Endometrial microvascular endothelial cells (primary cell): ENCODE results near the gene PPP4R1. TPM values are rescaled to one million over a fixed set of nuclear protein-coding genes. Genes with fewer than 3 reads are reported as not detected.

Experiments used
- in situ Hi-C: cut with HindIII; loops from 2 replicates; pipeline ENCODE4 v1.10.0; 2017; ENCODE audit warnings: low sequenced_read_pairs, low pct_unique_long_range_greater_than_20kb; ENCODE audit errors: inconsistent ontology term
- total RNA-seq: library from RNA; depleted of rRNA; stranded (reverse); fragments of >200 nt; gene quantifications from one replicate; pipeline ENCODE4 v1.2.3, GENCODE V29; 2015; ENCODE audit errors: inconsistent ontology term

Gene PPP4R1
- total RNA-seq, 1 donor from 2014 or later, result 103 TPM

DNA sequence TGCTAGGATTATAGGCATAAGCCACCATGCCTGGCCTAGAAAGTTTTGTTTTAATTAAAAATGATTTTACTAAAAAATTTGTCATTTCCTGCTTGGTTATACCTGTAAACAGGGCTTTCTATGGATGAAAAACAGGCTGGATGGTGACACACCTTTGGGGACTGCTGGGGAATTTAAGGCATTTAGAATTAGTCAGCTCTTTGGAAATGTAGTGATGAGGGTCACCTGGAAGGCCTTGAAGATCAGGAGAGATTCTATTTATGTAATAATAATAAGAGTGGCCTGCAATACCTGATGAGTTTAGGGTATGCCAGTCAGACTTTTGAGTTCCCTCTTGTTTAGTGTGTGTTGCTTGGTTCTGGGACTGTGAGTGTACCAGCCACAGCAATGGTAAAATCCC lies 87.9 kb downstream of the PPP4R1 start:
- in situ Hi-C loops, result no loop called here

DNA sequence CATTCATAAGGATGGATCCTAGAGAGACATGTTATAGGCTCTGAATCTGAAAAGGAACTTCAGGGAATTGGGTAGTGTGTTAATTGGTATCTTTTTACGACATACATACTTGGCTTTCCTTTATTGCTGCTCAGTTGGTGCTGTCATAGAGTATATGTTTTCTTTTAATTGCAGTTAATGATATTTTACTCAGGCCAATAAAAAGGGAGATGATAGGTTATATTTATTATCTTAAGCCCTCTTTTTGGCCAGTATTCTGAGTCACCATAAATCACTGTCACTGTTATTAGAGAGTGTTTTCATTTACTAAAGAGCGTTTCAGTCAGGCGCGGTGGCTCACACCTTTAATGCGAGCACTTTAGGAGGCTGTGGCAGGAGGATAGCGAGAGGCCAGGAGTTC lies 91.4 kb downstream of the PPP4R1 start:
- in situ Hi-C loops, result no loop called here

DNA sequence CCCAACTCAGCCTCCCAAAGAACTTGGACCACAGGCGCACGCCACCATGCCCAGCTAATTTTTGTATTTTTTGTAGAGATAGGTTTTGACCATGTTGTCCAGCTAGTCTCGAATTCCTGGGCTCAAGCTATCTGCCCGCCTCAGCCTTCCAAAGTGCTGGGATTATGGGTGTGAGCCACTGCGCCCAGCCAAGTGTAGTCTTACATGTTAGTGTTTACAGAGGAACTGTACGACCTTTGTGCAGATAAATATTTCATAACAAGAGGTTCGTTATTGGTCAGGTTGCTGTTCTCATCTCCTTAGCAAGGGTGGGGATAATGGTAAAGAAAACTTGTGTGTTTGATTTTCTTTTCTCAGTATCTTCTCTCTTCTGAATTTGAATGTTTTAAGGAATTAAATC lies 92.6 kb downstream of the PPP4R1 start:
- in situ Hi-C loops, result no loop called here

DNA sequence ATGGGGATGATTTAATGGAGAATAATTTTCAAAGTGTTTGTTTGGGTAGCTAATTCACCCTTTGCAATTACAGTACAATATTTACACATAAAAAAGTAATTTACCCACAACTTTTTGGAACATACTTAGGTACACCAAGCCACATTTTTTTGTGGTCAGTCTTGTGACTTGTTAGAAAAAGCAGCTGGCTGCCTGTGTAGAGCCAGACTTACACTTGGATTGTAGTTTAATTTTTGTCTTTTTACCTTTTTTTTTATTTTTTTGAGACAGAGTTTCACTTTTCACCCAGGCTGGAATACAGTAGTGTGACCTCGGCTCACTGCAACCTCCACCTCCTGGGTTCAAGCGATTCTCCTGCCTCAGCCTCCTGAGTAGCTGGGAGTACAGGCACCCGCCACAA lies 93.7 kb downstream of the PPP4R1 start:
- in situ Hi-C loops, result no loop called here

DNA sequence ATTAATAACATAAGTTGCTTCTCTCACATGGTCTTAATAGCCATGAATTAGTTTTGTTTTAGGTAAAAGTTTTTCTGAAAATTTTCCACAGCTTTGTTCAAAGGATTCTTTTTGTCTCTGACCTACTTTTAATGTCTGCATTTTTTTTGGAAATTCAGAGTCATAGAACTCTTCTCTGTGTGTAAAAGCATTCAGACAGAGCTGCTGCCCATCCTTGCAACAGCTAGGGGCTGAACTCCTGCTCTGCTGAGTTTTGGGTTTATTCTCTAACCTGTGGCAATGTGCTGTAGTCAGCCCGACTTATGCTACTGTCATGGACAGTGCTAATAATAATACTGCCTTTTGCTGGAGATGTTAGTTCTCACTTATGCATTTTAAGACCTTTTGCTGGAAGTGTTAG lies 95.0 kb downstream of the PPP4R1 start:
- in situ Hi-C loops, result no loop called here

DNA sequence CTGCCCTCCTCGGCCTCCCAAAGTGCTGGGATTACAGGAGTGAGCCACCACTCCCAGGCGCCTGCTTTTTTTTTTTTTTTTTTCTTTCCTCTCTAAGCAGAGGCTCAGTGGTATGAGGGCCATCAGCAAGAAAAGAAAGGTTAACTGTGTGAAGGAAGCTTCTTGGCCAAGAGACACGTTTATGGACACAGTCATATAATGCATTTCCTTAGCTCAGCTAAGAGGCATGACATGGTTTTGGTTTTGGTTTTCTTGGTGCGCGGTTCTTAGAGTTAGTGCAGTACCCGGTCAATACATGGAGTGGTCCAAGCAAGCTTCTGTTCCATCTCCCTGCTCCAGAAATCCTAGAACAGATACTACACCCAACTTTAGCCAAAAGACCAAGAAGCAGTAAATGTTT lies 96.5 kb downstream of the PPP4R1 start:
- in situ Hi-C loops, result no loop called here

DNA sequence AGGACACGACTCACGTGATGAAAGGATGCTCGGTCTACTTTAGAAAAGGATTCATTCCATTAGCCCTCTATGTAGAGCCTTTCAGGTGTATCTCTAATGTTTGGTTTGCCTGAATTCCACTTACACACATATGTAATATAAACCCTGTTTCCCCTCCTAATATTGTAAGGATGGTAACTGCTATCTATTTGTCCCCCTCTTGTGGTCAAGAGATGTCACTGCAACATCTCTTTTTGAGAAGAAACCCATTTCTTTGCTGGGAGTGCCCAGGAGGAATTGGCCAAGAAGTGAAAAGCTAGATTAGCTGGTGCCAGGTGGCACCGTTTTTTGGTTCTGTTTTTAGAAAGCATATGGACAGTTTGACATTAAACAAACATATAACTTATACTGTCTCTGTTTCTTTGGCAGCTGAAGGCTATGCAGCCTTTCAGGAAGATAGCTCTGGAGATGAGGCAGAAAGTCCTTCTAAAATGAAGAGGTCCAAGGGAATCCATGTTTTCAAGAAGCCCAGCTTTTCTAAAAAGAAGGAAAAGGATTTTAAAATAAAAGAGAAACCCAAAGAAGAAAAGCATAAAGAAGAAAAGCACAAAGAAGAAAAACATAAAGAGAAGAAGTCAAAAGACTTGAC lies 97.8 kb downstream of the PPP4R1 start:
- in situ Hi-C loops, result no loop called here

DNA sequence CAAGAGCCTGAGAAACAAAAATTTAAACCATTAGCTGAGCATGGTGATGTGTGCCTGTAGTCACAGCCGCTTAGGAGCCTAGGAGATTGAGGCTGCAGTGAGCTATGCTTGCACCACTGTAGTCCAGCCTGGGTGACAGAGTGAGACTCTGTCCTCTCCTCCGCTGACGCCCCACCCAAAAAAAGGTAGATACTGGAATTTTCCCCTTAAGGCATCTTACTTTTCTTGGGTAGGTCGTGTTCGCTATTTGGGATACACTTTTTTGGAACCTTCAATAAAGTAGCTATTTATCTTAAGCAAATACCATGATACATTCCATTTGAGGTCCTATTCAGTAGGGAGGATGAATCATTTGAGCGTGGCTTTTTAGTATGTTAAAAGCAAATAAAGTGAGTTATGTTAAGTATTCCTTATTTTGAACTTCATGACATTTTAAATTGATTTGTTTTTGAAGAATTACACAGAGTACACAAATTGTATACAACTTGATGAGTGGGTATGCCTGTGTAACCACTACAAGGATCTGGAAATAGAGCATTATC lies 100.3 kb downstream of the PPP4R1 start:
- in situ Hi-C loops, result no loop called here

DNA sequence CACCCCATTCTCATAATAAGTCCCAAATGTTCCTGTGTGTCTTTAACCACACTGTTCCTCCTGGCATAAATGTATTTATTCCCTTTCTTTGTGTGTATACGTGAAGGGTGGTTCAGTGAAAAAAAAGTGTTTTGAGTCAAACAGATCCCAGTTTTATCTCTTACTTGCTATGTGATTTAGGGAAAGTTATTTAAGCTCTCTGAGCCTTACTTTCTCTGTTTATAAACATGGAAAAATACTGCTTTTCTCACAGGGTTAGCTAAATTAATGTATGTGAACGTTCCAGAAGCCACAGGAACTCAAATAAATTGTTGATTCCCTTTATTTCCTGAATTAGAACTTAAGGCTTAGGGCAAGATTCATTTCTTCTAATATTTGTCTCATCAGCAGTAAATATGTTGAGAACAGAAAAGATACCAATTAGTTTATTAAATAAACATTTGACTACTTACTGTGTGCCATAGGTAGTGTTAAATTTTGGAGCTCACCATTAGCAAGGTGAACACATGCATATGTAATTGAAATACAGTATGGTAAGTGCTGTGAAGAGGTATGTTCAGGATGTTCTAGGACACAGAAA lies 105.8 kb downstream of the PPP4R1 start:
- in situ Hi-C loops, result no loop called here

DNA sequence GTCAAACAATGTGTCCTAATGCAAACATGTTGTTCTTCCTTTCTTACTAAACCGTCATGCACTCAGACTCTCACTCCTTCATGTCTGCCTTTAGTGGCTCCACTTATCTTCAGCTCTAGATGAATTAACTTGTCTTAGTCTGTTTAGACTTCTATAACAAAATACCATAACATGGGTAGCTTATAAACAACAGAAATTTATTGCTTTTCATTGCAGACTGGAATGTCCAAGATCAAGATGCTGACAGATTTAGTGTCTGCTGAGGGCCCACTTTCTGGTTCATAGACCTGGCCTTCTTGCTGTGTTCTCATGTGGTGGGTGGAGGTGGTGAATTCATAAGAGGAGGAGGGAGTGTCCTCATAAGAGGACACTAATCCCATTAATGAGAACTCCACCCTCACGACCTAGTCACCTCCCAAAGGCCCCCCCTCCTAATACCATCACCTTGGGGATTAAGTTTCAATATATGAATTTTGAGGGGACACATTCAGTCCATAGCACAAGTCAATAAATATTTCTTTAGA lies 106.7 kb downstream of the PPP4R1 start:
- in situ Hi-C loops, result no loop called here

DNA sequence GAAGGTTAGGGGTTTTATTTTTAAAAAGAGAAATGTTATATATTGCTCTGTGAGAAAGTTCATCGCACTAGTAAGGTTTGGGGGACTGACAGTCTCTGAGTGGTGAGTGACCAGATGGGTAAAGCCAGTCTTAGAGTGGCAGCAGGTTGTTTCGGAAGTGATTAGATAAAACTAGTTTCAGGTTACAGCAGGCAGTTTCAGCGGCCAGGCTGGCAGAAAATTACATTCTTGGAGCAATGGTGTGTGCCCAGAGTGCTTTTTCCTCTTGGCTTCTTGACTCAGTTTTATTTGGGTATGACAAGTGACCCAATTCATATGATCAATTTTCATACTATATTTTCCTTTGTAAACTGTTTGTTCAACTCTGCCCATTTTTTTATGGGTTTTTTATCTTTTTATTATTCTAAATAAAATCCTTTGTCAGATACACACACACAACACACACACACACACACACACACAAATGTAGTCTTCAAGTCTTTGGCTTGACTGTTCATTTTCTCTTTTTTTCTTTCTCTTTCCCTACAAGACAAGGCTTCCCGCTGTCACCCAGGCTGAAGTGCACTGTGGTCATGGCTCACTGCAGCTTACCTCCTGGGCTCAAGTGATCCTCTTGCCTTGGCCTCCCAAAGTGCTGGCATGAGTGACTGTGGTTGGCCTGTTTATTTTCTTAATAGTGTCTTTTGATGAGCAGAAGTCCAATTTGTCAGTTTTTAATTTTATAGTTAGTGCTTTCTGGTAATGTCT lies 108.1 kb downstream of the PPP4R1 start:
- in situ Hi-C loops, result no loop called here

Other genes starting within 250 kb of the PPP4R1 start
- 57.1 TPM for gene RALBP1, start 139.0 kb downstream of the PPP4R1 start, total RNA-seq
- 17.2 TPM for gene RAB31, start 93.7 kb upstream of the PPP4R1 start, total RNA-seq